Measurements from ENCODE around the gene RRAS. TPM values are rescaled to one million over a fixed set of nuclear protein-coding genes. Genes with fewer than 3 reads are reported as not detected.

The RRAS gene
- total RNA-seq, 6 donors from 2014 or later = 81.7 to 160 (median 107) TPM

DNA sequence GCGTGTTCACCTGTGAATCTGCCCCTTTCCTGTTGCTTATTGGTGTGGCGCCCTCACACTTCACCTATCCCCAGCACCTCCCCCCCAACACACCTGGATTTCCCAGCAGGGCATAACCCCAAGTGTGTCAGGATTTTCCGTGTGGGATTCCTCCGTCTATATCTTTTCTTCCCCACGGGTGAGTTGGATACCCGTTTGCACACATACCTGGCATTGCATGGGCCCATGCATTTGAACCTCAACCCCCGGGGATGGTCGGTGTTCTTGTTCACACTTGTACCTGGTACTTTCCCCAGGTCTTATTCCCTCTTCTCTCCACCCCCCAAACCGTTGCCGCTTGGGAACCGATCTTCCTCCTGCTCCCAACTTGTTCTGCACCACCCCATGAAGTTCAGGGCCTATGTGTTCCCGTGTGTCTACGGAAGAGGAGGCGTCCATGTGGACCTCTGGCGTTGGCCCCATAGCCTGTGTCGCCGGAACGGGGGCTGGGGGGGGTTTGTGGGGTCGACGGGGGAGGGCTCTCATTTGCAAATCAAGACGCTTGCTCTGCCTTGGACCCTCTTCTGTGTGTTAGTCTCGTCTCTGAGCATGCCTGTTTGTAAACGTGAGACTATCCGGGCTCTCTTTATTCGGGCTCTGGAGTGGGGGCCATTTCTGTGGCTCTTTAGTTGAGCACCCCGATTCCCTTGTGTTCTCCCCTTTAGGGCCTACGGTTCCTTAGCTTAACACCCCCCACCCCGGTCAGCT is 47.3 kb downstream of the RRAS start:
- Histone ChIP-seq H3K27me3 (no peaks in the 10 kb centered on the region), H3K9me3 (no peaks in the 10 kb centered on the region), H3K4me3 (peak overlapping the region; percentile 5 to 99 (median 90)), H3K27ac (peak overlapping the region; percentile 91 to 96 (median 93)), H3K4me1 (peaks cover 16 to 32% (median 26%) of the 10 kb centered on the region in 4 donors), H3K36me3 (peaks cover 17 to 40% (median 38%) of the 10 kb centered on the region in 4 donors)
- DNase-seq (no peak), ATAC-seq (ENCODE audit: low FRiP score in 2 of 2) (no peak)
- TF ChIP-seq, protein P1, sequence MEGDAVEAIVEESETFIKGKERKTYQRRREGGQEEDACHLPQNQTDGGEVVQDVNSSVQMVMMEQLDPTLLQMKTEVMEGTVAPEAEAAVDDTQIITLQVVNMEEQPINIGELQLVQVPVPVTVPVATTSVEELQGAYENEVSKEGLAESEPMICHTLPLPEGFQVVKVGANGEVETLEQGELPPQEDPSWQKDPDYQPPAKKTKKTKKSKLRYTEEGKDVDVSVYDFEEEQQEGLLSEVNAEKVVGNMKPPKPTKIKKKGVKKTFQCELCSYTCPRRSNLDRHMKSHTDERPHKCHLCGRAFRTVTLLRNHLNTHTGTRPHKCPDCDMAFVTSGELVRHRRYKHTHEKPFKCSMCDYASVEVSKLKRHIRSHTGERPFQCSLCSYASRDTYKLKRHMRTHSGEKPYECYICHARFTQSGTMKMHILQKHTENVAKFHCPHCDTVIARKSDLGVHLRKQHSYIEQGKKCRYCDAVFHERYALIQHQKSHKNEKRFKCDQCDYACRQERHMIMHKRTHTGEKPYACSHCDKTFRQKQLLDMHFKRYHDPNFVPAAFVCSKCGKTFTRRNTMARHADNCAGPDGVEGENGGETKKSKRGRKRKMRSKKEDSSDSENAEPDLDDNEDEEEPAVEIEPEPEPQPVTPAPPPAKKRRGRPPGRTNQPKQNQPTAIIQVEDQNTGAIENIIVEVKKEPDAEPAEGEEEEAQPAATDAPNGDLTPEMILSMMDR (IDR thresholded peaks at IDR 0.05) = no peak
- no peak for TF ChIP-seq POLR2A (IDR thresholded peaks at IDR 0.05)
- no peak for TF ChIP-seq EP300 (IDR thresholded peaks at IDR 0.05)
- no peak for TF ChIP-seq POLR2AphosphoS5 (IDR thresholded peaks at IDR 0.05)
- 4 to 7% methylated on average over 26 of the region's 28 CpGs for WGBS, 2 donors

DNA sequence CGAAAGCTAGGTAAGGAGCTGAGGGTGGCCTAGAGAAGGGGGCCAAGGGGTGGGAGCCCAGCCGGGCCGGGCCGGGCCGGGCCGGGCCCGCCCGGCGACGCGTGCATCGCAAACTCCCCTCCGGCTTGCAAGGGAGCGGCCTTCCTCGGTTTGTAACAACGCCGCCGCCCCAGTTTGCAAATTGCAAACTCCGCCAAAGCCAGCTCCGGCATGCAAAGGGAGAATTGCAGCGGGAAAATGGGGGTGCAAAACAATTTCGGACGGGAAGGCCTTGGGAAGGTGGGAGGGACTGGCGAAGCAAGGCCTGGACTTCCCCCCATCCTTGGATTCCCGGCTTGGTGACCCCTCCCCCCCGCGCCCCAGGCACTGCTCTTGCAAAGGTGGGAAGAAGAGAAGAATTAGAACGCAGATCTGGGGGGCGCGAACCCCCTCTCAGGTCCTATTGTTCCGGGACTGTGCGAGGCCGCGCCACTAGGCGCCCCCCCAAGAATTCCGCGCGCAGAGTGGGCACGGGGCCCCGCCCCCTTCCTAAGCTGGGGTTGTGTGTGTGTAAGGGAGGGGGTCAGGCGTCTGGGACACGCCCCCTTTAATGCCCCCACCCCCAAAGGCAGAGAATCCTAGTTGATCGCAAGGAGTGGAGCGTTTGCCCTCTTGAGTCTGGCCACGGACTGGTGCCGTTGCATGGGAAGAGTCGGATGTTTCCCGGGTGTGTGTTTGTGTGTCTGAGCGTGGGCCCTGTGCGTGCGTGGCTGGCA is 48.0 kb downstream of the RRAS start:
- DNase-seq (peak; percentile 38 to 89), ATAC-seq (ENCODE audit: low FRiP score in 2 of 2) (no peak)
- Histone ChIP-seq H3K9me3 (no peaks in the 10 kb centered on the region), H3K27ac (peak overlapping the region; percentile 91 to 96 (median 93)), H3K27me3 (no peaks in the 10 kb centered on the region), H3K4me3 (peak overlapping the region; percentile 80 to 99 (median 90)), H3K4me1 (peaks cover 16 to 32% (median 26%) of the 10 kb centered on the region in 4 donors), H3K36me3 (peaks cover 14 to 32% (median 31%) of the 10 kb centered on the region in 4 donors)
- TF ChIP-seq EP300 (IDR thresholded peaks at IDR 0.05) (no peak), POLR2AphosphoS5 (IDR thresholded peaks at IDR 0.05) (no peak), POLR2A (IDR thresholded peaks at IDR 0.05) (no peak)
- TF ChIP-seq, protein P1 (IDR thresholded peaks at IDR 0.05) = no peak
- 1 to 4% methylated on average over 16 to 38 of the region's 51 CpGs for WGBS, 2 donors

DNA sequence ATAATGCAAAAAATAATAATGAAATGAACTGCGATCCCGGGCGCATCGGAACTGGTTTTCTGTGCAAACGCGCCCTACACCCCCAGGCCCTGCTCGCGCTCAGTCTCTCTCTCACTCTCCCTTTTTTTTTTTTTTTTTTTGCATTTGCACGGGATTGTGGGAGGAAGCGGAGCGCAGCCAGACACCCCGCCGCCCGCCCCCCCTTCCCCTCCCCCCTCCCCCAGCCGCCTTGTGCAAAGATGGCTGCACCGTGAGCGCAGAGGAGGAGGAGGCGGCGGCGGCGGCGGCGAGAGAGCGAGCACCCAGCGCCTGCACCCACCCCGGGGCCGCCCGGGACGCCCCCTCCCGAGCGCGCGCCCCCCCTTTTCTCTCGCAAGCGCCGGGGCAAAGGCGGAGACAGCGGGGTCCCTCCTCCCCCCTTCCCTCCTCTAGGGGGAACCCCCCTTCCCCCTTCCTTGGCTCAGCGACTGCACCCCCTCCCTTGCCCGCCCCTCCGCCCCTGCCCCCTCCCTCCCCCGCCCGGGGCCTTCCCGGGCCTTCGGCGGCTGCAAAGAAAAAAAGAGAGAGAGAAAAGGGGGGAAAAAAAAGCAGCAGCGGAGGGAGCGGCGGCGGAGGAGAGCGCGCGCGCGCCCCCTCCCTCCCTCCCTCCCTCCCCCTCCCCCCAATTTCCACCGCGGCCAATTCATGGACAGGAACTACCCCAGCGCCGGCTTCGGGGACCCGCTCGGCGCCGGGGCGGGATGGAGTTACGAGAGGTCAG is 48.8 kb downstream of the RRAS start, which contains the start of gene PRR12:
TSS of gene PRR12 (plus strand) at position 212 of the 760 bp plus-strand sequence. CDS start at position 685, 473 bp downstream.
- peak within 1 kb of the TSS; percentile 91 to 96 (median 93) for H3K27ac ChIP-seq
- peak within 1 kb of the TSS; percentile 80 to 99 (median 90) for H3K4me3 ChIP-seq
- H3K36me3 ChIP-seq = peaks cover 13 to 25% (median 23%) of the 10 kb centered on the region in 4 donors
- H3K9me3 ChIP-seq = no peaks in the 10 kb centered on the region
- ATAC-seq (ENCODE audit: low FRiP score in 2 of 2) (peak; percentile 79 to 85), DNase-seq (peak; percentile 50 to 93)
- peaks cover 16 to 32% (median 26%) of the 10 kb centered on the region in 4 donors for H3K4me1 ChIP-seq
- 0% methylated on average over 12 to 18 of the region's 66 CpGs for WGBS, 2 donors
- TF ChIP-seq POLR2A (IDR thresholded peaks at IDR 0.05) = no peak
- peak in 1 of 2 donors; percentile 13 for TF ChIP-seq POLR2AphosphoS5 (IDR thresholded peaks at IDR 0.05)
- H3K27me3 ChIP-seq = no peaks in the 10 kb centered on the region

DNA sequence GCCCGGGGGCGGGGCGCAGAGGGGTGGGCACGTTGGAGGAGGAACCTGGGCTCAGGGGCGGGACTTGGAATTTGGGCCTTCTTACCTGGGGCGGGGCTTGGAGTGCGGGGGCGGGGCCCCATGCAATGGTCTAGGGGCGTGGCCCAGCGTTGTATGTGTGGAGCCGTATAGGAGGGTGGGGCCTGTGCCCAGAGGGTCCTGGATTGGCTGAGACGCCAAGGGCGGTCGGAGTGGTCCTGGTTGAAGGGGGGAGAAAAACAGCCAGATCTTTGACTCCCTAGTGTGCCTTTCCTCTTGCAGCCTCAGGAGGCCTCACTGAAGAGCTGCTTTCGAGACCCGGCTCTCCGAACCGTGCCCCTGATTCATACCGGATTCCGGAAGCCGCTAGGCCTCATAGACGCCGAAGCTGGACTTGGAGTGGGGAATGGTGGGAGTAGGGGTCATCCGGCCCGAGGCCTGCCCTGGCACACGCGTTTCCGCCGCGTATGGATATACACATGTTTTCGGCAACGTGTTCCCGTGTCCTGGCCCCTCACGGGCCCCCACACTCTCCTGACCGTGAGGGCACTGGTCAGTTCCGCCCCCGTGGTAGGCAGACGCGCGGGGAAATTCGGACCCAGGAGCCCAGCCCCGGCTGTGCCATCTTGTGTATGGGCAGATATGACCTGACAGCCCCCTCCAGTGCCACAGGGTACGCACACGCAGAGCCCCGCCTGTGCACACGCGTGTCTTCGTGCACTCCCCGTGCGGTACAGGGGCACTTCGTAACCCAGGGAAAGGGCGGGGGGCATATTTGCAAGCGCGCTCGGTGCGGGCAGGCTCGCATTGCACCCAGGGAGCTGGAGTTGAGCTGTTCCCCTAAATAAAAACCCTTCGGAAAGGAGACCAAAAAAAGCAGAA is 49.6 kb downstream of the RRAS start:
- peak in 3 of 4 donors; percentile 50 to 78 (median 69) for TF ChIP-seq POLR2A (IDR thresholded peaks at IDR 0.05)
- TF ChIP-seq POLR2AphosphoS5 (IDR thresholded peaks at IDR 0.05) = peak; percentile 49 to 85
- TF ChIP-seq, protein P1 (IDR thresholded peaks at IDR 0.05) = peak in 3 of 6 experiments; percentile 7 to 49 (median 14)
- no peak for TF ChIP-seq EP300 (IDR thresholded peaks at IDR 0.05)
- peak; percentile 93 to 96 for ATAC-seq (ENCODE audit: low FRiP score in 2 of 2)
- Histone ChIP-seq H3K4me3 (peak overlapping the region; percentile 80 to 99 (median 90)), H3K36me3 (peaks cover 9 to 16% (median 15%) of the 10 kb centered on the region in 4 donors), H3K27ac (peak overlapping the region; percentile 91 to 96 (median 93)), H3K4me1 (peaks cover 16 to 32% (median 26%) of the 10 kb centered on the region in 4 donors), H3K9me3 (no peaks in the 10 kb centered on the region), H3K27me3 (no peaks in the 10 kb centered on the region)
- 0% methylated on average over 40 to 41 of the region's 58 CpGs for WGBS, 2 donors
- DNase-seq = peak; percentile 99

Measured in upper lobe of left lung (tissue), 6 donors.